Ishikawa (cell line): ENCODE data around the gene ATG9B.

Source experiments
- CEBPB ChIP-seq: IDR thresholded peaks from 2 replicates; pipeline ENCODE4 v1.6.1; 2012
- CREB1 ChIP-seq: IDR thresholded peaks from 2 replicates; pipeline ENCODE4 v1.6.1; 2012; ENCODE audit warnings: low read depth
- EGR1 ChIP-seq: IDR thresholded peaks from 2 replicates; pipeline ENCODE4 v1.6.1; 2012
- EP300 ChIP-seq: IDR thresholded peaks from 2 replicates; pipeline ENCODE4 v1.6.1; 2012; ENCODE audit warnings: borderline replicate concordance
- FOXM1 ChIP-seq: IDR thresholded peaks from 2 replicates; pipeline ENCODE4 v1.6.1; 2012; ENCODE audit warnings: low read depth, borderline replicate concordance
- MAX ChIP-seq: IDR thresholded peaks from 2 replicates; pipeline ENCODE4 v1.6.1; 2012
- NFIC ChIP-seq: IDR thresholded peaks from 2 replicates; pipeline ENCODE4 v1.6.1; 2012
- RAD21 ChIP-seq: IDR thresholded peaks from 2 replicates; pipeline ENCODE4 v1.6.1; 2012; ENCODE audit warnings: low read depth
- REST ChIP-seq: IDR thresholded peaks from 2 replicates; pipeline ENCODE4 v1.6.1; 2012; ENCODE audit warnings: low read depth, mild to moderate bottlenecking
- TAF1 ChIP-seq: IDR thresholded peaks from 2 replicates; pipeline ENCODE4 v1.6.1; 2012; ENCODE audit warnings: low read depth, mild to moderate bottlenecking
- TCF12 ChIP-seq: IDR thresholded peaks from 2 replicates; pipeline ENCODE4 v1.6.1; 2012; ENCODE audit warnings: low read depth
- TEAD4 ChIP-seq: IDR thresholded peaks from 2 replicates; pipeline ENCODE4 v1.6.1; 2012
- YY1 ChIP-seq: IDR thresholded peaks from 2 replicates; pipeline ENCODE4 v1.6.1; 2012; ENCODE audit warnings: low read depth
- ZBTB7A ChIP-seq: IDR thresholded peaks from 2 replicates; pipeline ENCODE4 v1.6.1; 2012; ENCODE audit warnings: low read depth
- TF ChIP-seq, protein P1 (sequence below): IDR thresholded peaks from 2 replicates; pipeline ENCODE4 v1.6.1; 2012

Gene ATG9B

DNA sequence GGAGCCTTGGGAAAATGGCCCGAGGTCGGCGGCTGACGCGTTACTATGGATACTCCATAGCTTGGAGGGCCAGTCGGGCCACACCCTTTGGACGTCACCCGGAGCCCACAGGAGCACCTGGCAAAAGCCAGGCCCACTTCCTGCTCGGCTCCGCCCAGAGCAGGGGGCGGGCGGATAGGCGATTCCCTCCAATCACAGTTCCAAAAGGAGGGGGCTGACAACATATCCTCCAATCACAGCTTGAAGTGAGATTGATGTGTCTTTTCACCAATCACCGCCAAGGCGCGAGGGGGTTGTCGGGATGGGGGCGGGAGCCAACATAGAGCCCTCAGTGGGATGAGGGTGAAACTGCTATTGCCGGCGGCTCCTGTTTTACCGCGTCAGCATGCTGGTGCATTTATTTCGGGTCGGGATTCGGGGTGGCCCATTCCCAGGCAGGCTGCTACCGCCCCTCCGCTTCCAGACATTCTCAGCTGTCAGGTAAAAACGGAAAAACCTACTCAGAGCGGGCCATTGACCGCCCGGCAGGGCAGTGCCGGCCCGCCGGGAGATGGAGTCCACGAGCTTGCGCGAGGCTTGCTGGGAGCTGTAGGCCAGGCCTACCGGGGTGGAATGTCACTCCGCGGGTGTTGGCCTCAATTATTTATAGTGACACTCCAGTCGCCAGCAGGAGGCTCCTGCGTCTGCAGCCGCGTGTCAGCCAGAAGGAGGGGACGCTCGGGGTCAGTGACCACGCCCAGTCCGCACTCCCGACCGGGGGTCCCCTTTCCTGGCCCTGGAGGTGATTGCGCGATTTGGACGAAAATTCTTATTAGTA is 4.0 kb upstream of the ATG9B start, which contains the start of gene ABCB8:
Gene ABCB8, plus strand, starts transcription at position 320 of the 817 bp plus-strand sequence. Its CDS starts 66 bp downstream, at position 386.
- TF ChIP-seq TCF12 (peak; percentile 76), ZBTB7A (0 out of 2 replicates have a peak, but pooled peaks have one; percentile 55), CREB1 (peak; percentile 28), RAD21 (peak; percentile 38; the same call in 1 of the 2 replicates), FOXM1 (no peak), YY1 (peak; percentile 79), TAF1 (peak; percentile 67), TEAD4 (peak; percentile 88), CEBPB (no peak), MAX (peak; percentile 77), NFIC (no peak), EGR1 (no peak)
- TF ChIP-seq, protein P1, sequence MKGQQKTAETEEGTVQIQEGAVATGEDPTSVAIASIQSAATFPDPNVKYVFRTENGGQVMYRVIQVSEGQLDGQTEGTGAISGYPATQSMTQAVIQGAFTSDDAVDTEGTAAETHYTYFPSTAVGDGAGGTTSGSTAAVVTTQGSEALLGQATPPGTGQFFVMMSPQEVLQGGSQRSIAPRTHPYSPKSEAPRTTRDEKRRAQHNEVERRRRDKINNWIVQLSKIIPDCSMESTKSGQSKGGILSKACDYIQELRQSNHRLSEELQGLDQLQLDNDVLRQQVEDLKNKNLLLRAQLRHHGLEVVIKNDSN = peak; percentile 38; the same call in 1 of the 2 replicates

GRCh38 chr7:151027728-151028130 is 3.4 kb upstream of the ATG9B start:
- TF ChIP-seq, protein P1 = peak; percentile 81

DNA sequence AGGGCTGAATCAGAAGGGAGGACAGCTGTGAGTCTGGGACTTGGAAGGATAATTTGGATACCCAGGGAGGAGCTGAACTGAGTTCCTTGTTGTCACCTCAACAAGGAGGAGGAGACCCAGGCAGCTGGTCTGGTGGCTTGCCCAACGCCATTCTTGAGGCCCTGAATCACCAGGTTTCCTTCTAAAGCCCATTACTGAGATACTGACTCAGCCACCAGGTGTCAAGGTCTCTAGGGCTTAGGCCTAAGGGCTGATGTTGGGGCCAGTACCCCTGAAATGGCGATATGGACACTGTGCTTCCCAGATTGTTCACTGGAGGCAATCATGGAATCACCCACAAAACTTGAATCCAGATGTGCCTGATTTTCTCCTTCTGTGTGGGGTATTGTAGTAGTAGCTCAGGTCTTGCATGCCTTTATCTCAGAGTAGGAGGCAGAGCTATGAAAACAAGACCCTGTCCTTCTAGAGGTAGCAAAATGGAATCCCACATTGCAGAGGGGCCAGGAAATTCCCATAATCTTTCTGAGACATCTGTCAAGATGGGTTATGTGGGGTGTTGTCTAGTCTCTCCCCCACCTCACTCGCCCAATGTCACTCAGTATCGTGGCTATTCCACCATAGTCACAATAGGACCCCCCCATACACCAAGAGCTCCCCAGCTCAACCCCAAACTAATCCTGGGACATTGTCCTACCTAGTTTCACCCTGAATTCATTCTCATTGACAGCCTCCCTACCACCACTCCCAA is 1.8 kb upstream of the ATG9B start:
- TF ChIP-seq YY1 = no peak
- TF ChIP-seq, protein P1 = no peak
- TF ChIP-seq NFIC = no peak
- no peak for TF ChIP-seq ZBTB7A
- no peak for TF ChIP-seq CREB1
- no peak for TF ChIP-seq TCF12
- TF ChIP-seq FOXM1 = no peak
- no peak for TF ChIP-seq REST
- TF ChIP-seq RAD21 = no peak
- no peak for TF ChIP-seq EP300
- no peak for TF ChIP-seq MAX
- no peak for TF ChIP-seq CEBPB
- no peak for TF ChIP-seq TAF1
- TF ChIP-seq TEAD4 = no peak
- TF ChIP-seq EGR1 = no peak

GRCh38 chr7:151023232-151023631 is 1.1 kb downstream of the ATG9B start:
- no peak for TF ChIP-seq TEAD4

DNA sequence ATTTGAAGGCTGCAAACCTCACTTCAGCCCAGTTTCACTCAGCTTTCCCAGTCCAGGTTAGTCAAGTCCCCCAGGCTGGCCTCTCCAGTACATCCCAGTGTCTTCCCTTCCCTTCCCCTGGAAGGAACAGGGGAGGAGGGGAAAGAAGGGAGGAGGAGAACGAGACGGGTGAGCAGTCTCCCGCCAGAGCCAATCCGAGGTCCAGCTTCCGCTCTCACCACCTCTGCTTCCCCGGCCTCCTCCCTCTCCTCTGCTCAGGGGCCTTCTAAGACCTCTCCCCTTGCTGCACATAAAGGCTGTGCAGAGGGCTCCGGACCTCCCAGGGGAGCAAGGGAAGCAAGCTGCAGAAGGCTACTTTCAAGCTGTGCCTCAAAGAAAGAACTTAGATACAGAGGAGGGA is 4.1 kb downstream of the ATG9B start:
- TF ChIP-seq CEBPB (no peak), TAF1 (no peak), NFIC (no peak), EGR1 (no peak), TEAD4 (no peak), CREB1 (no peak), YY1 (no peak), RAD21 (no peak), FOXM1 (no peak), EP300 (no peak), ZBTB7A (no peak)

DNA sequence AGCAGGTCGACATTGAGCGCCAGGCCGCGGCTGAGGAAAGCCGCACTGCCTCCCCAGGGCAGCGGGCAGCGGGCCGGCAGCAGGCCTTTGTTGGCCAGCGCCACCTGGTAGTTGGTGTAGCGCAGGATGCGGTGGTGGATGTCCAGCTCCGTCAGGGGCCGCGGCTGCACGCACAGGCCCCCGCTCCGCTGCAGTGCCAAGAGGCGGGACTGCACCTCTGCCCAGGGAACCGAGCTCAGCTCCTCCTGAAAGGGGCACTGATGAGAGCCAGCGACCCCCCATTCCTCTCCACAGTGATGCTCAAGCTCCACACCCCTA is 5.2 kb downstream of the ATG9B start:
- TF ChIP-seq TCF12 (no peak), MAX (no peak), TEAD4 (no peak), REST (peak; percentile 47), TAF1 (no peak), YY1 (0 out of 2 replicates have a peak, but pooled peaks have one; percentile 8), ZBTB7A (peak; percentile 4; the same call in 1 of the 2 replicates), CEBPB (no peak)
- TF ChIP-seq, protein P1 = no peak
